HUES64 (cell line): ENCODE results near the gene RXRG.

ENCODE experiments used
- H3K27ac ChIP-seq: 2 replicates; pipeline ENCODE4 v1.7.0; 2013; ENCODE audit warnings: low read depth, low read length, inconsistent platforms
- H3K27me3 ChIP-seq: 2 replicates; pipeline ENCODE4 v1.6.1; 2013; ENCODE audit warnings: mild to moderate bottlenecking, low read length; ENCODE audit not compliant: insufficient read depth
- H3K36me3 ChIP-seq: 2 replicates; pipeline ENCODE4 v1.6.1; 2013; ENCODE audit warnings: mild to moderate bottlenecking, low read length; ENCODE audit not compliant: insufficient read depth
- H3K4me1 ChIP-seq: 2 replicates; pipeline ENCODE4 v1.6.1; 2013; ENCODE audit warnings: mild to moderate bottlenecking, low read length, moderate library complexity; ENCODE audit not compliant: insufficient read depth
- H3K4me3 ChIP-seq: 2 replicates; pipeline ENCODE4 v1.5.1; 2013; ENCODE audit warnings: mild to moderate bottlenecking, low read length, moderate library complexity
- H3K9ac ChIP-seq: 2 replicates; pipeline ENCODE4 v1.6.1; 2013; ENCODE audit warnings: mild to moderate bottlenecking, low read depth, low read length
- H3K9me3 ChIP-seq: 2 replicates; pipeline ENCODE4 v1.6.1; 2013; ENCODE audit warnings: low read depth, low read length; ENCODE audit not compliant: insufficient read depth
- WGBS: fragments of 150-250, 120-280 bp; methylation state at CpG from one replicate; pipeline ENCODE4 v1.1.7; 2013; ENCODE audit warnings: missing lambda C conversion rate; 5-methylcytosine and 5-hydroxymethylcytosine counted together

The RXRG gene

DNA sequence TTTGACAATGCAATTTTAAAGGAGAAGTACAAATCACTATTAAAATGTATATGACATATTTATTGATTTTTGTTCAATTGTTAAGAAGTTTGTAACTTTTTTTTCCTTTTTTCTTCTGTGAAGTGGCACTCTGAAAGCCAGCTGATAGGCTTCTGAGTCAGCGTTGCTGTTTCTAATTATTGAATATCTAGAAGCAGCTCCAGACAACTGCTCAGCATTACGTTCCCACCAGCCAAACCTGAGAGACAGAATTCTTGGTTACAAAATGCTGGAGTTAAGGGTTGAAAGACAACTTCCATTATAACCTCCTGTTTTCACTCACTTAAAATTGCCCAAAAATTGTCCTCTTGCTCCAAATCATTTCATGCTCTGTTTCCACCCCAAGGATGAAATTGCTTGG, 57.0 kb downstream of the RXRG start:
- H3K9me3 ChIP-seq: no peaks in the 10 kb centered on the region
- H3K4me3 ChIP-seq: no peak overlapping the region
- no peaks in the 10 kb centered on the region for H3K36me3 ChIP-seq
- no peak overlapping the region for H3K9ac ChIP-seq
- H3K4me1 ChIP-seq: no peaks in the 10 kb centered on the region
- H3K27ac ChIP-seq: no peak overlapping the region
- 95% methylated on average over 2 of the region's 2 CpGs for WGBS
- H3K27me3 ChIP-seq: peaks cover 6% of the 10 kb centered on the region; the same call in 1 of the 2 replicates

- no peaks in the 10 kb centered on the region for H3K9me3 ChIP-seq
- H3K27me3 ChIP-seq: peaks cover 6% of the 10 kb centered on the region; the same call in 1 of the 2 replicates
- WGBS: 89% methylated on average over 2 of the region's 2 CpGs
- no peaks in the 10 kb centered on the region for H3K36me3 ChIP-seq
- no peak overlapping the region for H3K4me3 ChIP-seq
- H3K9ac ChIP-seq: no peak overlapping the region
- no peaks in the 10 kb centered on the region for H3K4me1 ChIP-seq
- H3K27ac ChIP-seq: no peak overlapping the region
These were observed 57.4 kb downstream of the RXRG start for GRCh38 chr1:165387505-165387904.

DNA sequence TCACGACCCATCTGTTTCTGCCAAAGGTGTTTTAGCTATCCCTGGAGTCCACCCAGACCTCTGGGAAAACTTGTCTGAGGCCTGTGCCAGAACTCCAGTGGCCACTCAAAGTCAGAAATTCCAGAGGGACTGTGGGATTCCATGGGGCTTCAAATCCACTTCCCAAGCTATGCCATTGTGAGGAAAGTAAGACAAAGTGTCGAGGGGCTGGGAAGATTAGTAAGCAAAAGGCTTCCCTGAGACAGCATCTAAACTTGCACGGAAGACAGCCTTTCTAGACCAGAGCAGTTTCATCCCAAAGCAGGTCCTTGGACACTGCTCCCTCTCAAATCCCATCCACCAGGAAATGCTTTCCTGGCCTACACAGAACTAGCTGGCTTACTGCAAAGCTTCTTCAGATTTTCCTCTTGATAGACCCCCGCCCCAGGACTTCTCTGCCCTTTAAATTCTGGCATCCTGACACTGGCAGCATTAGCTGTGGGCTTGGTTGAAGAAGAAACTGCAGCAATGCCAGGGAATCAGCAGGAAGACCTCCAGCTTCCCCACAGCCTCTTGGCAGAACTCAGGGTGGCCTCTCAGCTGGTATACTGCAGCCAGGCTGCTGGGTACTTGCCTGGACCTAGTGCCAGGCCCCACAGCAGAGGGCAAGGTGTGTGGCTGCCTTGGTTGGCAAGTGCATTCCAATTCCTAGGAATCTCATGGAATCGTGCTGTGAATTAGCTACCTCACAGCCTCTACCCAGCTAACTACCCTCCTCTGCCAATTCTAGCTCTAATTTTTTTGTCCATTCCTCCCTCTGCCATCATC, 61.1 kb downstream of the RXRG start:
- no peak overlapping the region for H3K9ac ChIP-seq
- 76% methylated on average over 5 of the region's 5 CpGs for WGBS

GRCh38 chr1:165383067-165383466, 61.9 kb downstream of the RXRG start:
- no peak overlapping the region for H3K4me3 ChIP-seq
- H3K9me3 ChIP-seq: no peaks in the 10 kb centered on the region
- H3K36me3 ChIP-seq: no peaks in the 10 kb centered on the region
- peaks cover 7% of the 10 kb centered on the region; the same call in 1 of the 2 replicates for H3K27me3 ChIP-seq
- H3K9ac ChIP-seq: no peak overlapping the region
- H3K4me1 ChIP-seq: no peaks in the 10 kb centered on the region
- no peak overlapping the region for H3K27ac ChIP-seq
- 67% methylated on average over 6 of the region's 6 CpGs for WGBS

More for the DNA sequence above, 61.1 kb downstream of the RXRG start:
- peaks cover 7% of the 10 kb centered on the region; the same call in 1 of the 2 replicates for H3K27me3 ChIP-seq
- H3K4me1 ChIP-seq: no peaks in the 10 kb centered on the region
- H3K4me3 ChIP-seq: no peak overlapping the region
- H3K27ac ChIP-seq: no peak overlapping the region
- no peaks in the 10 kb centered on the region for H3K36me3 ChIP-seq
- H3K9me3 ChIP-seq: no peaks in the 10 kb centered on the region

GRCh38 chr1:165381745-165382505, 63.0 kb downstream of the RXRG start:
- WGBS: 91% methylated on average over 6 of the region's 6 CpGs
- Histone ChIP-seq H3K9ac (no peak overlapping the region), H3K9me3 (no peaks in the 10 kb centered on the region), H3K4me1 (no peaks in the 10 kb centered on the region), H3K27me3 (peaks cover 12% of the 10 kb centered on the region), H3K36me3 (no peaks in the 10 kb centered on the region), H3K27ac (no peak overlapping the region), H3K4me3 (no peak overlapping the region)

- H3K4me1 ChIP-seq: 0 out of 2 replicates have a peak, but pooled peaks cover 7% of the 10 kb centered on the region
- no peak overlapping the region for H3K9ac ChIP-seq
- H3K36me3 ChIP-seq: no peaks in the 10 kb centered on the region
- H3K27ac ChIP-seq: no peak overlapping the region
- WGBS: 13% methylated on average over 12 of the region's 12 CpGs
- H3K9me3 ChIP-seq: no peaks in the 10 kb centered on the region
- H3K27me3 ChIP-seq: peaks cover 46% of the 10 kb centered on the region
- H3K4me3 ChIP-seq: peak overlapping the region; percentile 67
These were observed 68.1 kb downstream of the RXRG start for GRCh38 chr1:165376811-165377311.

GRCh38 chr1:165376041-165376810, 68.7 kb downstream of the RXRG start:
- WGBS: under 1% methylated on average over 46 of the region's 46 CpGs
- Histone ChIP-seq H3K36me3 (no peaks in the 10 kb centered on the region), H3K4me3 (peak overlapping the region; percentile 67), H3K9ac (peak overlapping the region; percentile 44), H3K27me3 (peaks cover 50% of the 10 kb centered on the region), H3K27ac (no peak overlapping the region), H3K9me3 (no peaks in the 10 kb centered on the region), H3K4me1 (0 out of 2 replicates have a peak, but pooled peaks cover 7% of the 10 kb centered on the region)

DNA sequence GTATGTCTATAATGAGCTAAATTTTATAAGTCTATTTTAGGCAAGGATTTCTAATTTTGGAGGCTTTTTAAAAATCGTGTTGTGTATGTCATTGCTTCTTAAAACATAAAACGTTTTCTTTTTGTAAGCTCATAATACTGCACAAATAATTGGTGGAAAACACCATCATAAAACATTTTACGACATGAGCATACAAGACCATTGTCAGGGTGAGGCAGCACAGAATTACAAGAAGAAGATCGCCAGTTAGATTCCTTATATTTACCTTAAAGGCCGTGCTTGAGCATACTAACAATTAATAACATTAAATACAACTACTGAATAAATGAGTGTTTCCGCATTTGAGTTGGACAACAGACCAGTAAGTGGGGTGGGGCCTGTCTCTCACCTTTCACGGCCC, 69.3 kb downstream of the RXRG start:
- H3K27me3 ChIP-seq: peaks cover 48% of the 10 kb centered on the region
- H3K9ac ChIP-seq: peak overlapping the region; percentile 44
- 43% methylated on average over 6 of the region's 7 CpGs for WGBS

DNA sequence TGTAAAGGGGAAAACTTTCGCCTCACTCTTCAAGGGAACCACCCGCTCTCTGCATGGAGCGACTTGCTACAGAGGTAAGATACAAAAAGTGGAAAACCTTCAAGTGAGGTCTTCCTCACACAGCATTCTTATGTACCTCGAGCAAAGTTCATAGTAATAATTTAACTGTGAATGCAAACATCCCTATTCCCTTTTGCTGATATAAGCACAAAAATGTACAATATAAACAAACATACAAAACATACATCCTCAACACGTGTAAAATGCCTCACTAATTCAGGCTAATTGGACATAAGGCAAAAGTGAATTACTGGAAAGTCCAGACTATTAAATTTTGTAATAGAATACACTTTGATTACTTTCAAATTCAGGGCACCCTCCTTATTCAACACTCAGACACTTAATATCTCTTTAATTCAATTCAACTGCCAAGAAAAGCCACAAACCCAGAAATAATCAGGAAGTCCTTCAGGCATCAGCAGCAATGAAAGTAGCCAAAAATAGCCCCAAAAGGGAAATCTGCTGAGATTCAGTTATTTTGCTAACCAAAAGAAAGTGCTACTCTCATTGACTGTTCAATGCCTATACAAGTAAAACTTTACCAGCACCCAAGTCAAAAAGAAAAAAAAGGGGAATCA, 73.2 kb downstream of the RXRG start:
- 70% methylated on average over 5 of the region's 5 CpGs for whole genome bisulfite sequencing
- Histone ChIP-seq H3K27ac (no peak overlapping the region), H3K4me3 (no peak overlapping the region), H3K4me1 (0 out of 2 replicates have a peak, but pooled peaks cover 7% of the 10 kb centered on the region), H3K36me3 (no peaks in the 10 kb centered on the region), H3K9me3 (no peaks in the 10 kb centered on the region), H3K27me3 (peaks cover 39% of the 10 kb centered on the region), H3K9ac (no peak overlapping the region)

More for the DNA sequence above, 69.3 kb downstream of the RXRG start:
- H3K4me1 ChIP-seq: 0 out of 2 replicates have a peak, but pooled peaks cover 7% of the 10 kb centered on the region
- no peak overlapping the region for H3K27ac ChIP-seq
- no peaks in the 10 kb centered on the region for H3K36me3 ChIP-seq
- no peaks in the 10 kb centered on the region for H3K9me3 ChIP-seq
- peak overlapping the region; percentile 67 for H3K4me3 ChIP-seq

DNA sequence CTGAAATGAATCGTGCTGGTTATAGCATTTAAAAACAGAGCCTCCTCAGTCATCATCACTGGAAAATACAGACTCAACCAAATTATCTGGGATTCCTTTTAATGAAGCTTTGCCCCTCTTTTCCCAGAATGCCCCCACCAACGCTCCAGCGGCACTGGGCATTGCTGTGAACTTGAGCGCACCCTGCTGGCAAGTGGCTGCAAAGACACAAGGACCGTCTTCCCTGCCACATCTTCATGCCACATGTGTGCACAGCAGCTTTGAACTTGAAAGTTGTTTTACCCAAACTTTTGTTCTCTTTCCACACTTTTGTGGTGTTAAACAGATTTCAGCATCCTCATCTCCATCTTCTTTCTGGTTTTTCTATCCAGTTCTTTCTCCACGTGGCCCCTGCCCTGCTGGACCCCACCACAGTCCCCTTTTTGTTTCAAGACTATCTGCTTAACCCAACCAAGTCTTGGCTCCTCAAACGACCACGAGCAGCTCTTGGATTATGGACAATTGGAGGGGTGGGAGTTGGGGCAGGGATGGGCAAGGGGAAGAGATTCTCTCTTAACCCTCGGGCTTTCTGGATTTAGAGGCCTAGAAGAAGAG, 75.6 kb downstream of the RXRG start:
- H3K36me3 ChIP-seq: no peaks in the 10 kb centered on the region
- H3K4me1 ChIP-seq: peaks cover 7% of the 10 kb centered on the region
- WGBS: 34% methylated on average over 9 of the region's 9 CpGs
- H3K27me3 ChIP-seq: peaks cover 15% of the 10 kb centered on the region; the same call in 1 of the 2 replicates
- H3K9ac ChIP-seq: no peak overlapping the region
- H3K27ac ChIP-seq: no peak overlapping the region
- no peak overlapping the region for H3K4me3 ChIP-seq
- H3K9me3 ChIP-seq: no peaks in the 10 kb centered on the region
